GM18498 (cell line): ENCODE results near the gene SOBP.
"Not testable (repeated sequence)": the region's sequence is repeated elsewhere in the genome, so short reads cannot be mapped to it uniquely, and the experiment has no call there.

Source experiments
- ATAC-seq: cut with Tn5 transposase; IDR thresholded peaks from one replicate; pipeline ENCODE4 v1.9.1; 2021; ENCODE audit warnings: mild to moderate bottlenecking, moderate library complexity; ENCODE audit not compliant: unreplicated experiment

SOBP gene

GRCh38 chr6:107489636-107490565, at the start of gene SOBP:
Gene SOBP (plus strand): TSS chr6:107490117. CDS start chr6:107490617, 500 bp downstream.
- ATAC-seq = peak; percentile 56

GRCh38 chr6:107440936-107441335, 49.0 kb upstream of the SOBP start:
- ATAC-seq = no peak

GRCh38 chr6:107441682-107442081, 48.2 kb upstream of the SOBP start:
- ATAC-seq = no peak

- no peak for ATAC-seq
Measured at GRCh38 chr6:107442938-107443607, 46.8 kb upstream of the SOBP start.

GRCh38 chr6:107443608-107444267, 46.2 kb upstream of the SOBP start:
- no peak for ATAC-seq

GRCh38 chr6:107444277-107444676, 45.6 kb upstream of the SOBP start:
- no peak for ATAC-seq

GRCh38 chr6:107447663-107448216, 42.2 kb upstream of the SOBP start:
- no peak for ATAC-seq

GRCh38 chr6:107448776-107449175, 41.1 kb upstream of the SOBP start:
- no peak for ATAC-seq

- peak; percentile 31 for ATAC-seq
Measured at GRCh38 chr6:107458672-107459282, 31.1 kb upstream of the SOBP start.

GRCh38 chr6:107459283-107460082, 30.4 kb upstream of the SOBP start, which contains the start of gene PDSS2:
Gene PDSS2 (minus strand): TSS chr6:107459564. CDS start chr6:107459285, 279 bp downstream.
- ATAC-seq = peak; percentile 95

GRCh38 chr6:107460083-107460631, 29.8 kb upstream of the SOBP start:
- no peak for ATAC-seq

GRCh38 chr6:107466062-107466461, 23.9 kb upstream of the SOBP start:
- no peak for ATAC-seq

- ATAC-seq = no peak
Measured at GRCh38 chr6:107470364-107470763, 19.6 kb upstream of the SOBP start.

- no peak for ATAC-seq
Measured at GRCh38 chr6:107473660-107474059, 16.3 kb upstream of the SOBP start.

GRCh38 chr6:107475360-107475759, 14.6 kb upstream of the SOBP start:
- ATAC-seq = not testable (repeated sequence)

GRCh38 chr6:107475826-107476225, 14.1 kb upstream of the SOBP start:
- ATAC-seq = not testable (repeated sequence)

- ATAC-seq = no peak
Measured at GRCh38 chr6:107479089-107479690, 10.7 kb upstream of the SOBP start.

GRCh38 chr6:107485157-107485556, 4.8 kb upstream of the SOBP start:
- ATAC-seq = no peak
